GM18511 (cell line): ENCODE measurements around the gene COL28A1.
"Not testable (repeated sequence)": the region's sequence is repeated elsewhere in the genome, so short reads cannot be mapped to it uniquely, and the experiment has no call there.

Experiments used
- ATAC-seq: cut with Tn5 transposase; IDR thresholded peaks from one replicate; pipeline ENCODE4 v1.9.1; 2021; ENCODE audit warnings: mild to moderate bottlenecking, moderate library complexity; ENCODE audit not compliant: unreplicated experiment

COL28A1 gene

DNA sequence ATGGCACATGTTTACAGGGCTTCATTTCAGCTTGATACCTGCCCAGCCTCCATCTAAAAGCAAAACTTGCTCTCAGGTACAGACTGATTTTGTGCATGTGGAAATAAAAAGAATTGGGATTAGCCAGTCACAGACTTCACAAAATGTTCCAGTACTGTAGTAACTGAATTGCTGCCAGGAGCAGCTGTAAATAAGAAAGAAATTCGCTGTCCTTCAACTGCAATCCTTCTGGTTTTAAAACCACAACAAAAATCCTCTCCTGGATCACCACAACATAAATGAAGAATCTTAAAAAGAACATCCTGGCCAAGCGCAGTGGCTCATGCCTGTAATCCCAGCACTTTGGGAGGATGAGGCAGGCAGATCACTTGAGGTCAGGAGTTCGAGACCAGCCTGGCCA, 27.1 kb upstream of the COL28A1 start:
- no peak for ATAC-seq

DNA sequence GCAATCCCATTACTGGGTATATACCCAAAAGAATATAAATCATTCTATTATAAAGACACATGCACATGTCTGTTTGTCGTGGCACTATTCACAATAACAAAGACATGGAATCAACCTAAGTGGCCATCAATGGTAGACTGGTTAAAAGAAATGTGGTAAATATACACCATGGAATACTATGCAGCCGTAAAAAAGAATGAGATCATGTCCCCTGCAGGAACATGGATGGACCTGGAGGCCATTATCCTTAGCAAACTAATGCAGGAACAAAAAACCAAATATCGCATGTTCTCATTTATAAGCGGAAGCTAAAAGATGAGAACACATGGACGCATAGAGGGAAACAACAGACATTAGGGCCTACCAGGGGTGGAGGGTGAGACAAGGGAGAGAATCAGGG, 25.9 kb upstream of the COL28A1 start:
- ATAC-seq: not testable (repeated sequence)

DNA sequence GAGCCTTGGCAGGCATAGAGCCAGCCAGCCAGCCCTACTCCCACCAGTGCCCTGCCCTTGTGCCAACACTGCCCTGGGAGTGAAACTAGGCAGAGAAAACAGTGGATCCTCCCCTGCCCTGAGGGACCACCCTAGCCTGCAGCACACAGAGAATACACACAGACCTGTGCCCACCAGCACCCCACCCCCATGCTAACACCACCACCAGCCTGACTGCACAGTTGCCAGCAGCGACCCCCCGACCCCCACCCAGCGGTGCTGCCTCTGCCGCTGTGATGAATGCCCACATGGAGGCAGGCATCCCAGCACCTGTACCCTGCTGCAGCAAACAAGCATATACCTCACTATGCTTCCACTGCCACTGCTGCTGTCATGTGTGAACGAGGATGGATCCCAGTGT, 21.6 kb upstream of the COL28A1 start:
- no peak for ATAC-seq

DNA sequence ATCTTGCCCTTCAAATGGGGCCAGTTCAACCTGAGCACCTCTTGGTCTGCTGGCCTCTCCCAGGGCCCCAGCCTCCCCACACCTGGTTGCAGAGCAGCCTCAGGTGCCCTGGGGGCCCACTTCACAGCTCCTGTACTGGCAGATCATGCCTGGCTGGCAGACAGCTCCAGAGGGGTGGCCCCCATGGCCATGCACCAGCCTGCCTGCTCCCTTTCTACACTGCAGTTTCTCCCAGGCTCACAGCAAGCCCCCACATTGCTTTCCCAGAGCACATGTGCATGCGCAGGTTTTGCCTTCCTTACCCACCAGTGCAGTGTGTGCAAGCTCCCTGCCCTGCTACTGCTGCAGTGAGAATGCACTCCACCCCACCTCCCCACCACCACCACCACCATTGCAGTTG, 21.2 kb upstream of the COL28A1 start:
- ATAC-seq: no peak

DNA sequence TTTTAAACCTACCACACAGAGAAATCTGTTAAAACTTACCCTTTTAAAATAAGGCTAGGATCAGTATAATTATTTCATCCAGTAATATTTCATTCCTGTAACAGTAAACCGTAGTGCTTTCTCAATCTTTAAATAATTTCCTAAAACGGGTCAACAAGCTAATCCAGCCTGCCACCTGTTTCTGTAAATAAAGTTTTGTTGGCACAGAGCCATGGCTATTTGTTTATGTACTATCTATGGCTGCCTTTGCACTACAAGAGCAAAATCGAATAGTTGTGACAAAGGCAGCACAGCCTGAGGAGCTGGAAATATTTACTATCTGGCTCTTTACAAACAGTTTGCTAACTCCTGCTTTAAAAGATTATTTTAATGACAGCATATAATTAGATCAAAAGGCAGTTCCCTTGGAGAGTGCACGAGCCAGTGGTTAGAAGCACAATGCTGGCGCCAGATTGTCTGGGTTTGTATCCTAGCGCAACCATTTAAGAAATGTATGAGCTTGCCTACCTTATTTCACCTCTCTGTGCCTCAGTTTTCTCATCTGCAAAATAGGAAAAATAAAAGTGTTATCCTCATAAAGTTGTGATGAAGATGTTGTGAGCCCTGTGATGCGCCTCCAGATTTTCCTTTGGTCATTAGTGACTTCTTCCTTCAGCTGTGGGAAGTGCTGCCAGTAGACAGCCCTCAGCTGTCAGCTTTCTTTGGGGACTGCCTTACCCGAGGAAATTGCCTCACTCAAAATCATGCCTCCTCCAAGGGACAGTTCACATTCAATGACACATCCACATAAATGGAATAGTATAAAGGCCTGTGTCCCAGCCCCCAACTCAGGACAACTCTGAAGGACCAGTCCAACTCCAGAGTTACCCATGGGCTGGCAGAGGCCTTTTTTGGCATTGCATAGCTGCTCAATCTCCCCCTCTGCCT, 19.2 kb upstream of the COL28A1 start:
- no peak for ATAC-seq

DNA sequence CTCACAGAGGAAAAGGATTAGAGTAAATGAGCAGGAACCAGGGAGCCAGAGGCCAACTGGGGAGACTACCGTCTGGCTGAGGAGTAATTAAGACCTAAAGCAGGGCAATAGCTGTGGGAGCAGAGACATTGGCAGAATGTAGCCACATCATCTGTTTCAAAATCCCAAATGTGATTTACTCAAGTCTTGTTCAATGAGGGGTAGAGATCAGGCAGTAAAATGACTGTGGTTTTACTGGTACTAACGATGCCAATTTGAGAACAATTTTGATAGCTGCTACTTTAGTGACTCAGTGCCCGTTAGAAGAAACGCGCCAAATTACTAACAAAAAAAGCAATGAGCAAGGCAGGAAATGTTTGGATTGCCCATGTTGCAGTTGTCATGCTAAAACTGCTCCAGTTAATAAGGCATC, 18.4 kb upstream of the COL28A1 start:
- no peak for ATAC-seq

DNA sequence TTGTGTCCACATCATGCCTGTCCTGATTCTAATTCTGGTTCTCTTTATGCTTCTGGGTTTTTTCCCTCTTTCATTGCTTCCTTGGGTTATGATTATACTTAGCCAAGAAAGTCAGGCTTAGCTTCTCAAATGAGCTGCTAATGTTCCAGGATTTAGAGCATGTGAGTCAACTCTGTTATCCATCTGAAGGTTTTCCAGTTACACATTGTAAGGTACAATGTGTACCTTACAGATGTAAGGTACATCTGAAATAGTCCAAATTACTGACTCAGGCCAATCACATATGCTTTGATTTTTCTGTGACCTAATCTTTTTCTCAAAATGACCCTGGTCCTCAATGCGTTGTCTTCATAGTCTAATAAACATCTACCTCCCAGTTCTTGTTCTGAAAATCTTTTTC, 17.7 kb upstream of the COL28A1 start:
- no peak for ATAC-seq

DNA sequence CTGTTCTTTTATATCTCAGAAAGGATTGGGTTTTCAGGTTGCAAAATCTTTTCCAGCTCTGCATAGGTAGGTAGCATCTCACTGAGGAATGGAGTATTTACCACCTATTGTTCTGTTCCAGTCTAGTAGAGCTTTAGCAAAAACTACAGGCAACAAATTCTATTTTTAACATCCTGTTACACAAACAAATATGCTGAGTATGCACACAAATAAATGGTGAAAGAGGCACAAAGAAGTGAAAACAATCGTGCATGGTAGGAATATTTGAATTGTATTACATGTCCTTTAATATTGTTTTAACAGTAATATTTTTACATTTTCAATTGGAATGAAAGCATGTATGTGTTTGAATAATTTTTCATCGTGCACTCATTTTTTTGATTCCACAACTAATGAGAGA, 16.5 kb upstream of the COL28A1 start:
- ATAC-seq: no peak

DNA sequence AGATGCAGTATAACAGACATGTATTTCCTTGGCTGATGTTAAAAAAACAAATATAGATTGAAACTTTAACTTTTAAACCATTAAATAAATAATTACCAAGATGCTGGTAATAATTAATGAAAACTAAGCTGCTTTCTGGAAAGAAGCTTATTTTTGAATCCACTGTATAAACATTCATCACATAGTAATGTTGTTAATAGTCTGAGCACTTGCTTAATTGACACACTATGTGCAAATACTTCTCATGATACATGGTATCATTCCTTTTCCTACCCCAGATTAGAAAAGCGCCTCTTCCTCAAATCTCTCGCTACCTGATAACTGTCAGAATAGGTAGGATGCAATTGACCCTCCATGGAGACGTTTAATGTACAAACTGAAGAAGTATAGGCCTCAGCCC, 15.0 kb upstream of the COL28A1 start:
- ATAC-seq: no peak

DNA sequence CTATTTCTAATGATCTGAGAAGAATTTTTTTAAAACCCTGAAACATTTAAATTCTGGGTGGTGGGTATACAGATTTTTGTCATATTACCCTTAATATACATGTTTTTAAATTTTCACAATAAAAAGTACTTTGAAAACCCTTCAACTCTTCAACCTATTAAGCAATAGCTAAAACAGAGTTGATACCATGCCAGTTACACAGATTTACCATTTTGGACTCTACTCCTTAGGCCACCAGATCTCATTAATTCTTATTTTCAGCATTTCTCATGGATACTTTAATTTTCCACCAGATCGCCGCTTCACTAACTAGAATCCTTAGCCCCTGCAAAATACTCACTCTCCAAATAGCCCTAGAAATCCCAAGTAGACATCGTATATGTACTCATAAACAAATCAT, 12.7 kb upstream of the COL28A1 start:
- ATAC-seq: no peak

DNA sequence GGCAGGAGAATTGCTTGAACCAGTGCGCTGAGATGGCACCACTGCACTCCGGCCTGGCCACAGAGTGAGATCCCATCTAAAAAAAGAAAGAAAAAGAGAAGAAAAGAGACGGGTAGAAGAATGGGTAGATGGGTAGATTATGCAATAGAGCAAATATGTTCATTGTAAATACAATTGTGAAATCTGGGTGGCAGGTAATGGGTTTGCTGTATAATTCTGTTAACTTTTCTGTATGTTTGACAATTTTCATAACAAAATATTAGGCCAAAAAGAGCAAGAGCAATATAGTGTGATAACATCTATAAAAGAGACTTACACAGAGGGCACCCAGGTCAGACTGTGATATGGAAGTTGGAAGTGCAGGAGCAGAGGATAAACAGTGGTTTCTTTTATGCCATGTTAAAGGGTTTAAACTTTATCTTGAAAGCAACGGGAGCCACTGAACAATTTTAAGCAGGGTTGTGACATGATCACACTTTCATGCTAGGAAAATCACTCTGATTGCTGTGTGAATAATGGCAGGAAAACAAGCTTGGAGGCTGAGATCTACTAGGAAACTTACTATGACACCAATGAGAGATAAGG, 6.7 kb upstream of the COL28A1 start:
- ATAC-seq: no peak

DNA sequence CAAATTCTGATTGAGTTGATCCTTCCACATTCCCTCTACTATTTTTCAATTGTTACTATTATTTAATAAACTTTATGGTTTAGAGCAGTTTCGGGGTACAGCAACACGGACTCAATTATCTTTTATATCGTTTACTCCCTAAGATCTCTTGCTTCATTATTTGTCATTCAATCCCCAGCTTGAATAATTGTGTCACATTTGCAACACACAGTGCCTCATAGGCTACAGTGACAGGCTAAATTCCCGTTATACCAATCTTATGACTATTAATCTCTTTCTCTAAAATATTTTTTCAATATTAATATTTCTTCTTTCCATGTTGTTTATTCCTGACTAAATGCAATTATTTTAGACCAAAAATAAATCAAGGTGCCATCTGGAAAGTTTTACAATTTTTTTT, 4.0 kb upstream of the COL28A1 start:
- ATAC-seq: no peak

DNA sequence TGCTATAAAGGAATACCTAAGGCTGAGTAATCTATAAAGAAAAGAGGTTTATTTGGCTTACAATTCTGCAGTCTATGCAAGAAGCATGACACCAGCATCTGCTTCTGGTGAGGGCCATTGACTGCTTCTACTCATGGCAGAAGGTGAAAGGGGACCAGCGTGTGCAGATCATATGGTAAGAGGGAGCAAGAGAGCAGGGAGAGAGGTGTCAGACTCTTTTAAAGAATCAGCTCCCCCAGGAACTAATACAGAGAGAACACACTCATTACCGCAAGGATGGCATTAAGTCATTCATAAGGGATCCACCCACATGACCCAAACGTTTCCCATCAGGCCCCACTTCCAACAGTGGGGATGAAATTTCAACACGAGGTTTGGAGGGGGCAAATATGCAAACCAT, 3.5 kb upstream of the COL28A1 start:
- no peak for ATAC-seq

DNA sequence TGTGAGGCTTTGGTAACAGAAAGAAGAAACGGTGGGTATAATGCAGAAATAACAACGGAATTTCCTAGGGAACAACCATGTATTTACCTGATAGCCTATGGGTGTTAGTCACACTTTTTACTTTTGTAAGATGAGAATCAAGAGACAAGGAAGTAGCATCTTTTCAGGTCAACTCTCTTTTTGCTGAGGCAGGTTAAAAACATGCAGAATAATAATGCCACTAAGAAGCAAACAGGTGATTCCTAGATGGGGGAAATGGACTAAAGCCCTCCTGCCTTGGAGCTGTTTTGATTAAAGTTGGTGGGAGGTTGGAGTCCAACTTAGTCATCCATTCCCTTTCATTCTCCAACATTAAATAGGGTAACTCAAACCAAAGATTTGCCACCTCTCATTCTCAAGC, 2.0 kb upstream of the COL28A1 start:
- ATAC-seq: no peak

DNA sequence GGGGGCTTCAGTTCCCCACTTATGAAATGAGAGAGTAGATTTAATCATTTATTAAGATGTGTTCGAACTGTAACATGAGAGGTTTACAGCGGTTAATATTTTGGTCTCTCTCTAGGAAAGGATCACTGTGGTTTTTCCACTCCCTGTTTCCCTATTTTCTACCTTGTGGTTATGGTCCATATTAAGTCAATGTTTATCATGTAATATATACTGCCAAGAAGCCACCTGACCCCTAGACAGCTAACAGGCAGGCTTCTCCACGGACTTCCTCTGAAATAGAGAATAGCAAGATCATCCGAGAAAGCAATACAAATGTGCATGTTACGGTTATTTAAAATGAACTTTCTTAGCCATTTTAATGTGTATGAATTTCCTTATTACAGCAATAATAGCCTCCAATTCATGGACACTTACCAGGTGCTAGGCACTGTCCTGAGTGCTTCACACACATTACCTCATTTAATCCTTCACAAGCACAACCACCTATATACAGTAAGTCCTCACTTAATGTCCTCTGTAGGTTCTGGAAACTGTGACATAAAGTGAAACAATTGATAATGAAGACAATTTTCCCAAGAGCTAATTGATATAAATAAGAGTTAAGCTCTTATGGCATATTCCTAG, 835 bp upstream of the COL28A1 start:
- no peak for ATAC-seq

DNA sequence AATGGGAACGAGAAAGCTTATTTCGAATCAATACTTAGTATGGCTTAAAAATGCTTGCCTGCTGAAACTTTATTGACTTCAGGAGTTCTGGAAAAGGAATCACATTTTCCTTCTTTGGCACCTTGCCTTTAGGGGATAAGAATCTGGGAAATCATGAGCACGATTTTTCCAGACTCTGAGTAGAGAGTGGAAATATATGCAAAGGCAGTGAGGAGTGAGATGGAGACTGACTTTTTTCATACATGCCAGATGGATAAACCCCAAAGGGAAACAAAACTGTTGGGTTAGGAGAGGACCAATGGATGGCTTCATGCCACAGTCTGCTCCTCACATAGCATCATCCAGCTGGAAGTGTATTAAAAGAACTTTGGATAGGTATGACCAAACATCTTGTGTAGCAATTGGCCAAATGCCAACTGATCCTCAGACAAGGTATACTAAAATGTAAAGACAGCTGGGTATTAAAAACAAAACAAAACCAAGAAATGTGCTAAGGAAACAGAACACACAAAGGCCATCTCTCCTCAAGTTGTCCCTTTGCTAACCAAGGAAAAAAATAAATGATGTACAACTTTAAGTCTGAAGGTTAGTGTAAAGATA, 1.7 kb downstream of the COL28A1 start:
- no peak for ATAC-seq

DNA sequence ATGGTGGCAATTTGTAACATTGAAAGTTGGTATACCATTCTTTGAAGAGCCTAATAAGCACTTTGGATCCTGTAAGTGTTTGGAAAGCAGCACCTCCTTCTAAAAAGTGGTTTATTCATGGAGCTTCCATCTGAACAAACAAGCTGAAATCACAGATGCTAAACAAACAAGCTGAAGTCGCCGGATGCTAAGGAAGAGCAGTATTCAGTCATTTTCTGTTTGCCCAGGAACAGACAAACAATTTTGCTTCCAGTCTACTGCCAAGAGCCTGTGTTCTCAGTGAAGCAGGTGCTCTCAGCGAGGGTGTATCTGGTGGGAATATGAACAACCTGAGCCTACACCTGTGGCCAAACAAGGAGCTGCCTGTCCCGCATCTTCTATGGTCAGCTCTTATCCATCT, 6.3 kb downstream of the COL28A1 start:
- ATAC-seq: no peak

DNA sequence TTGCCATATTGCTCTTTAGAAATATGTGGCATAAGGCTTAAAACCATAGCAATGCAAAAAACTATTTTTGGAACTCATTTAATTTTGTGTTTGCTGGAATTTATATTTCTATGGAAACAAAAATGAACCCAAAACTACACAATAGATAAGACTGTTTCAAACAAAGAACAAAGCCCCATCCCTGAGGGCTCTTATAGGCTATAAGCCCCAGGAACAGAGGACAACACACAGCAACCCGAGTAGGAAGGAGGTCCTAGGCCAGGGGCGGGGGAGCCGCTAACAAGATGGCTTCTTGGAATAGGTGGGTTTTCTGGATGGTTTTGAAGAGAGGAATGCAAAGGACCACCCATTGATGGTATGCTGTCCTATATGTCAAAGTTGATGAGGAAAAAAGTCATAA, 8.6 kb downstream of the COL28A1 start:
- no peak for ATAC-seq

DNA sequence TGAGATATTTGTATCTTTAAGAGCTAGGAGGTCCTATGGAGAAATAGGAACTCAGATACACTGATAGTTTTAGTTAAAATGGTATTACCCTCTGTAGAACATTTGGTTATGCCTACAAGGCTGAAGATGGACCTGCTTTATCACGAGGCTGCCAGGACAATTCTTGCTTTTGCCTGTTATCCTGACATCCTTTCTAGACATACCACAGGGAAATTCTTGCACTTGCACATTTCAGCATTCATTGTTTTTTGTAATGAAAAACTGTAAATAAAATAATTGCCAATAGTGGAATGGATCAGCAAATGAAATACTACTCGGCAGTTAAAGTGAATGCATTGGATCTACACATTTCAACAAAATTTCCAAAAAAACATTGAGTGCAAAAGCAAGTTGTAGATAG, 9.7 kb downstream of the COL28A1 start:
- ATAC-seq: no peak

DNA sequence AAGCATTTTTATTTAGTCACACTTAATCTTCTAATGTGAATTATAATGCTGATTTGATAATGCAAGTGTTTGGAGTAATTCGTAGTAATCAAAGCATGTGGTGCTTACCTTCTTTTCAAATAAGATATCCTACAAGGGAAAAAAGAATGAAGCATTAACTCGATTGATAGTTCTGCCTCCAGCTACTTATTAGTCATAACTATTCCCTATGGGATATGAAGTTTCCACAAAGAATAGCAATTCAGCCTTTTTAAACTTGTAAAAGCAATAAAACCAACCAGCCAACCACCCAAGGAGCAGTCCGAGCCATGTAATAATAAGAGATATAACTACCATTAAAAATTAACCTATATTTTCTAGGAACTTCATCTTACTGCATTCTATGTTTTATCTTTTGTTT, 11.6 kb downstream of the COL28A1 start:
- ATAC-seq: no peak

DNA sequence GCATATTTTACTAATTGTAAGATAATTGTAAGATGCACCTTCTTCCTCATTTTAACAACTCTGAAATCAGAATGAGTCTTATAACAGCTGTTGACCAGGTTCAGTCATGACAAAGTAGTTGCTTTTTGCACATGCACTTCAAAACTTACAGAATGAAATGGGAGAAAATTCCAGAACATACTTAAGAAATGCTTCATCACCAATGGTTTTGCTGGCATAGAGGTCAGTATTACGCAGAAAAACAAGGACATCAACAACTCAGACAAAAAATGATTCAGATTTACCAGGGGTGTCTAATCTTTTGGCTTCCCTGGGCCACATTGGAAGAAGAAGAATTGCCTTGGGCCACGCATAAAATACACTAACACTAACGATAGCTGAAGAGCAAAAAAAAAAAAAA, 13.3 kb downstream of the COL28A1 start:
- no peak for ATAC-seq

DNA sequence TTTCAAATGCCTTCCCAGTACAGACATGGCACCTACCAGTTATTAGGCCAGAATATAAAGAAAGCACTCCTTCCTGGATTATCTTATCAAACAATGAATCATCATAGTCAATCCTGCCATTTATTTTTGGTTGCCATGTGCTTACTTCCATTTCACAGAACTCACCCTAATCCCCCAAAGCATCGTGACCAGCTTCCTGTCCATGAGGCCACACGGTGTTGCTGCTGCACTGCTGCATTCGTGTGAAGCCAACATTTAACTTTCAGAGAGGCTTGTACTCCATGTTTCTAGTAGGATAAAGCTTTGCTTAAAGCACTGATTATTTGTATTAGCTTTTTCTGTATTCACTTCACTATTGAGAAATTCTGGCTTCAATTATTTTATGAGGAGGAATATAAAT, 14.4 kb downstream of the COL28A1 start:
- no peak for ATAC-seq
